SIG-M5 (cell line): ENCODE measurements around the gene PPP1R1C.
"Not testable (repeated sequence)": the region's sequence is repeated elsewhere in the genome, so short reads cannot be mapped to it uniquely, and the experiment has no call there.

ENCODE experiments used
- DNase-seq: peaks from one replicate; lab custom pipeline; 2025; lab: John Stamatoyannopoulos, UW

The PPP1R1C gene, protein sequence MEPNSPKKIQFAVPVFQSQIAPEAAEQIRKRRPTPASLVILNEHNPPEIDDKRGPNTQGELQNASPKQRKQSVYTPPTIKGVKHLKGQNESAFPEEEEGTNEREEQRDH

DNA sequence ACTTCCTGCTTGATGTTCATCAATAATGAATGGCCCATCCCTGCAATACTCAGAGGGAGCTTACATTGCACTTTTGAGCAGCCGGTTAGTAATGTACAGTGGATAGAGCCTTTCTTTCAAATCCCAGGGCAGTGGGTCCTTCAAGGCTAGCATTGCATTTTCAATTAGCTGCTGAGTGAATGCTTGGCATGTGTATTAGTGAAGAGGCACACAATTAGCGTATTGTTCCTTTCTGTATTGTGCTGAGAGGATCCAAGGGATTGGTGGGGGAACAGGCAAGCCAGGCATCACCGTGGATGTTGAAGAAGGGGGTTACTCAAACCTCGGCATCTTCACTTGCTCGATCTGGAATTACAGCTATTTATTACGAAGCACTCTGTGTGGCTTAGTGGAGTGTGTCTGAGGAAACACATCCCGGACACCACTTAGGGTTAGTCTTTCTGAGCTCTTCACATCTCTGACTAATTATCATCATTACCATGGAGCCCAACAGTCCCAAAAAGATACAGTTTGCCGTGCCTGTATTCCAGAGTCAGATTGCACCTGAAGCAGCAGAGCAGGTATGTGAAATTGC lies at the start of gene PPP1R1C:
Gene PPP1R1C, plus strand, starts transcription at position 222 of the 574 bp plus-strand sequence. Its CDS starts 258 bp downstream, at position 480.
- no peak for DNase-seq

DNA sequence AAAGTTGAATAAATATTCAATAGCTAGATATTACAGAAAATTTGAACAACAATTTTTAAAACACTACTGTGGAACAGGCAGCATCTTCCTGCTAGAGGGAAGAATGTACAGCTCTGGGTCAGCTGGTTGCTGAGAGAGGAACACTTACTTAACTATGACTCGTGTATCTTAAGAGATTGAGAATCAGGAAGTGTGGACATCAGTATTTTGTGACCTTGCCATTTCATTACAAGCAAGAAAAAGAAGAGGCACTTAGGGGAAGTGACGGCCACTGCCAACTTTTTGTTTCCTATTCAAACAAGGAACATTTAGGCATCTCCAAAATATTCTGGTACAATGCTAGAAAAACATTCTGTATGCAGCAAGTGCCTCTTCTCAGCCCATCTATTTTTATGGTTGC lies 48.2 kb upstream of the PPP1R1C start:
- DNase-seq = peak; percentile 50

DNA sequence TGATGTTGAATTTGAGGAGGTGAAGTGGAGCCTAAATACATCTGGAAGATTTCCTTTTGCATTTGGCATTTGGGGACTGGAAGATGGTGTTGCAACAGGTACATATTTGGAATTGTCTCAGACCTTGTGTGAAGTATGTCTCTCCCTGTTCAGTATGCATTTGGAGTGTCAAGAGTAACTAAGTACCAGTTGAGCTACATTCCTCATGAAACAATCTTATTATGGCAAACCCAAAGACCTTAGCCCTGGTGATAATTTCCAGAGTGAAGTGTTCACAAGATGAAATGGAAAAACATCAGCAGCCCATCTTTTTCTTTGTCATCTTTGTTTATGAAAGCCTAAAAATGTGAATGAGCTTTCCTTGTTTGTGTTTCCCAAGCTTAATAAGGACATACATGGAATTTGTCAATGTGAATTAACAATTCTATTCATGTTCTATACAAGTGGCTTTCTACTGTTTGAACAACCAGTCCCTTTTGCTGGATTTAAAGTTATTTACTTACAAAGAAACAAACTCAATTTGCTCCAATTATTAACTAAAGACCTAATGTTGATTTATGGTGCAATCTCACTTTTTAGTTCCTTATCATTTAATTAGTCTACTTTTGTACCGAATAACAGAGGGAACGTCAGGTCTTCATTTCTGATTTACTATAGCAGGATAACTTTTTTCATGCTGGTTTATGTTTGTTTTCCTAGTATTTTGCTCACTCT lies 42.1 kb upstream of the PPP1R1C start:
- DNase-seq = no peak

DNA sequence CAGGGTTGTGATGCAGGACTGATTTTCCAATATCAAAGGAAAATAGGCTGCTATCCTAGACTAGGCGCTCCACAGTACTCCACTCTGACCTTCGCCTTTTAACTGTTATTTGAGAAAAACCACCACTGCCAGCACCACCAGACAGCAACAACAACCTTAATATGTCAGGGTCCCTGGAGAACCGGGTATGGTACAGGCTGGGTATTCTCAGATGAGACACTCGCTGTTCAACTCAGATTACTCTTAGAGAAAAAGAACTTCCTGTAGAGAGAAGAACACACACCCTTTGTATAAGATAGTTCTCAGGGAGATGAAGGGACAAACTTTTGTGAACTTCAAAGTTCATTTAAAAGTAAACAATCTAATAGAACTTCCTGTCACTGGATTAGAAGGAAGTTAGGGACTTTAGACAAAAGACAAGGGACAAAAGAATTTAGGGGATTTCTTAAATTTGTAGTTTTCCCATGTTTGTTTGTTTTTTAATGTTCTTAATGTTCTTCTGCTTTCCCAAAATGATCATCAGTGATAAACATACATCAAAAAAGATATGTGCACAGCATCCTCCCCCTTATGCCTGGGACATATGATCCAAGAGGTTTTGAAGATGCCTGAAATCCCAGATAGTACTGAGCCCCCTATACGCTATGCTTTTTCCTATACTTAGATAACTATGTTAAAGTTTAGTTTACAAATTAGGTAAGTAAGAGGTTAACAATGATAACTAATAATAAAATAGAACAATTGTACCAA lies 41.3 kb upstream of the PPP1R1C start:
- no peak for DNase-seq

DNA sequence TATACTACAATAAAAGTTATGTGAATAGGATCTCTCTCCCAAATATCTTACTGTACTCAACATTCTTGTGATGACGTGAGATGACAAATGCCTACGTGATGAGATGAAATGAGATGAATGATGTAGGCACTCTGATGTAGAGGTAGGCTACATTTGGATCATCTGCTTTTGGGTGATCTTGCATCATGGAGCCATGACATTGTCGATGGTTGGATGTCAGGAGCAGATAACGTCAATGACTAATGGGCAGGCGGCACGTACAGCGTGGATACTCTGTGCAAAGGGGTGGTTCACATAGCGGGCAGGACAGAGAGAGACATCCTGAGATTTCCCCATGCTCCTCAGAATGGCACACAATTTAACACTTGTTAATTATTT lies 40.8 kb upstream of the PPP1R1C start:
- DNase-seq = no peak

DNA sequence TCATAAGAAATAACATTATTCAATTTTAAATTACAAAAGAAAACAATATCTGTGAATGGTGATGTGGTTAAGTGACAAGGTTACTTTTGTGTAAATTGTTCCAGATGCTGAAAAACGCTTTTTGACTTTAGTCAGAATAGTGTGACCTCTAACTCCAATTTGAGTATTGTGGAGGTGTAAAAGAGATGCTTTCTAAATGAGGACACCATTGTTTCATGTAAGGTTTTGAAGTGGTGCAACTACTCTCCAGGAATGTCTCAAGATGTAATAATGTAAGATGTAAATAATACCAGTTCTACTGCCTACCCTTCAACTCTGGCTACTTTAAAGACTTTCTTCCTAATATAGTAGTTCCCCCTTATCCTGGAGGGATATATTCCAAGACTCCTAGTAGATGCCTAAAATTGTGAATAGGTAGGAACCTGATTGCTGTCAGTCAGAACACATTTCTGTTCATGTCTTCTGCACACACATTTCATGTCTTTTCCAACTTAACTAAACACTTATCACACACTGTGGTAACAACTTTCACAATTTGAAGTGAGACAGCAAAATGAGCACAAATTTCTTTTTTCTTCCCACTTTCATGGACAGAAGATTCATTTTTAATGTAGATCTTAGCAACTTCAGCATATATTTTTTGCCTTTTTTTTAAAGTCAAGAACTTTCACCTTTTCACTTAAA lies 39.1 kb upstream of the PPP1R1C start:
- no peak for DNase-seq

DNA sequence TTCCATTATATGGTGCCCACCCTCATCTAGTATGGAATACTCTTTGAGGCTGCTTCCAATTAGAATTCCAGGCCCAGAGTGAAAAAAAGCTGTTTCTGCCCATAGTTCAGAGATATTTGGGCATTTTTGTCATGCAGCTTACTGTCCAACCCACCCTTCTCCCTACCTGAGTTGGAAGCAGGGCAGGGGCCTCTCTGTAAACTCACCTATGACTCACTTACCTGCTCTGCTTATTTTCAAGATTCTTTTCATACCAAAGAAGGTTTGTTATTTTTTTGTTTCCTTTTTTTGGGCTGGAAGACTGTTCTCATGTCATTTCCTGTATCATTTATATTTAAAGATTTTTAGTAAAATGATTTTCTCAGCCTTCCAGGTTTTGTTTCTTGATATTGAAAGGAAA lies 38.4 kb upstream of the PPP1R1C start:
- DNase-seq = no peak

DNA sequence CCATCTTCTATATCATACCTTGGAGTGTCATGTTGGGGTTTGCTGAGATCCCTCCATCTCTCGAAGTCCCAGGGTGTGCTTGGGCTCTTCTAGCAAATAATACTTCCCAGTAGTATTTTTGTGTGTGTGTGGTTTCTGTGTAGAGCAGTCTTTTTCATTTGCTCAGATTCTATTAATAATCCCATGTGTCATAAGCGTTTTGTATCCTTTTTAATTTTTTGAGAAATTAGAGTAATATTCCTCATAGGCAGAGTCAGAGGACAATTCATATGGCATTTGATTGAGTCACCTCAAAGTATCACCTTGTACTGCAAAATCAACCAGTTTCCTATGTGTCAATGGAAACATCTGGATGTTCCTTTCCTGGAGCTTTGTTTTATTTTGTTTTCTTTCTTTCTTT lies 37.4 kb upstream of the PPP1R1C start:
- DNase-seq = no peak

DNA sequence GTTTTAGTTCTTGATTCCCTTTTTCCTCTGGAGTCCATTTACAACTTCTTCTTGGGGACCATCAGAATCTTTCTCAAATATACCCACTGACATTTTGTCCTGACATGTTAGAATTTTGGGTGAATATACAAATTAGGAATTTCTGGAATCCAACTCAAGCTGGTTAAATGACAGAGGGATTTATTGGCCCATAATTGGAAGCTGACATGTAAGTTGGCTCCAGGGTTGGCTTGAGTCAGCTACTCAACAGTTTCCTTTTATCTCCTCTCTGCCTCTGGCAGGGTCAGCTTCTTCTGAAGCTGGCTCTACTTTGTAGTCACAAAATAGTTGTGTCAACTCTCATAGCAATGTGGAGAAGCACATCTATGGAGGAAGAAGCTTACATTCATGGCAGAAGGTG lies 36.6 kb upstream of the PPP1R1C start:
- DNase-seq = no peak

DNA sequence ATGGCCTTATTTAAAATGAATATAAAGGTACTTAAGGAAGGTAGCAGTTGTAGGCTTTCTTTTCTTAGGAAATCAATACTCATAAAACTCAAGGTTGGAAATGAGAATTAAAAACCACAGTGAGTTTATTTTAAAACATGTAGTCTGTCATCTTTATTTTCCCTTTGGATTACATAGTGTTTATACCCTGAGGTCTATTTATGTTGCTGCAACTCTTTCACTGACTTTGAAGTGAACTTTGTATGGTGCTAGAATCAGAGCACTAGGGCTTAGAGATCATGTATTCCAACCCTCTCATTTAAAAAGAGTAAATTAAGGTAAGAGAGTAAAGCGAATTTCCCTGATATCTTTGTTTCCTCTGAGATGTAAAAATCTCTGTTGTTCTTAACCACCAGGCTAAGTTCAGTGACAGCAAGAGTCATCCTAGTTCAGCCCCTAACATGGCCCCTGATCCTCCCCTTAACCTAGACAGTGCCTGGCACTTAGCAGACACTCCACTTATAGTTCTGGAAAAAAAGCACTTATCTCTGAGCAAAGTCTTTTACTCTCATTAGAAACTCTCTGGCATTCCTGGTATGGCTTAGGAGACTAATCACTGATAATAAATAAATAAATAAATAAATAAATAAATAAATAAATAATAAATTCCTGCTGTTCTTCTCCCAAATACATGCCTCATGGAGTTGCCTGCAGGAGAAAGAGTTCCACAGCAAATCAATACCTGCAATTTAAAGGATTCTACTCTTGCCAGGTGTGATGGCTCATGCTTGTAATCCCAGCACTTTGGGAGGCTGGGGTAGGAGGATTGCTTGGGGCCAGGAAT lies 33.0 kb upstream of the PPP1R1C start:
- DNase-seq = no peak

DNA sequence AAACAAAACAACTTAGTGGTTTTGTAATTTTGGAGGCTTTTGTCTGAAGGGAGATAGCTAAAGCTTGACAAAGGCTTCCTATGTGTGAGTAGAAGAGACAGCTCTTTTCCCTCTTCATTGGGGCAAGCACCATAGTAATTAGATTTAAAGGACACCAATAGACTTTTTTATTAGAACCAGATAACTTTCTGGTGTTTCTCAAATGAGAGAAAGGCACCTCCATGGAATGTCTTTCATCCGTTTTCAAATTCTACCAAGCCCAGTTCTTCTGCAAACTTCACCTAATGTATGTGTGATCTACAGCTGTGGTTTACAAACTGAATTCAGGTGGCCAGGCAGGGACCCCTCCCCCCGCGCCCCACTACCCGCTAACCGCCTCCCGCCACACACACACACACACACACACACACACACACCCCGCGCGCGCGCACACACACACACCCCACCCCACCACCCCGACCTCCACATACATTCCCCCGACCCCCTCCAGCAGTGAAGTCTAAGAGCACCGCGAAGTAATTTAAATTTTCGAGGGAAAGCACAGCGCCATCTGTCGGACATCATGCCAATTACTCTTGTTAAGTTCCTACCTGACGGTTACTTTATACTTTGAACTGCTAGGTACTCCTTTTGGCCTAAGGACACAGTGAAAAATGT lies 31.6 kb upstream of the PPP1R1C start:
- no peak for DNase-seq

DNA sequence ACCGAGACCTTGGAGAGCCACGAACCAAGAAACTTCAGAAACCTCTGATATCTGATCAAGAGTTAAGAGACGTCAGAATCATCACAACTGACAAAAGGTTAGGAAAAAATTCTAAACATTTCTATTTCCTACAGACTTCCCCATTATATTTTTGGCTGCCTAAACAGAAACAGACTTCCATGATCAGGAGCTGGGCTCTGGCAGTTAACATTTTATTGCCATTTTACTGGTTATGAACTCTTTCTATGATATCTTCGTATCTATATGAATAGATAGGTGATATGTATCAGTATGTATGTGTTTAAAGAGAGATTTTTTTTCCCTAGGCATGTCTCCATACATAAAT lies 31.1 kb upstream of the PPP1R1C start:
- DNase-seq = no peak

DNA sequence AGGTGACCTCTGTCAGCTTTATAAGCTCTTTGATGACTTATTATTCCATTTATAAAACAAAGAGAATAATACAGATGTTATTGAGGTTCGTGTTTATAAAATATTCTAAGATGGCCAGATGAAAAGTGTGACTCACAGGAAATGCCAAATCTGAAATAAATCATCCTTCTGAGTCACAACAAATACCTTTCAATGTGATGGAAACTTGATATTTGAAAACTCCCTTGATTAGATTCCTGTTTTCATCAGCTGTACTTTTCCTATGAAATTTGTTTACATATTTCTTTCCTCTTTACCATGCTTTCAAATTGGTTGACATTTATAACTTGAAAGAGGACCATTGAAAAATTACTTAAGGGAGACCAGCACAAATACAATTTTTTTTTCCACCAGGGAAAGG lies 30.6 kb upstream of the PPP1R1C start:
- no peak for DNase-seq

DNA sequence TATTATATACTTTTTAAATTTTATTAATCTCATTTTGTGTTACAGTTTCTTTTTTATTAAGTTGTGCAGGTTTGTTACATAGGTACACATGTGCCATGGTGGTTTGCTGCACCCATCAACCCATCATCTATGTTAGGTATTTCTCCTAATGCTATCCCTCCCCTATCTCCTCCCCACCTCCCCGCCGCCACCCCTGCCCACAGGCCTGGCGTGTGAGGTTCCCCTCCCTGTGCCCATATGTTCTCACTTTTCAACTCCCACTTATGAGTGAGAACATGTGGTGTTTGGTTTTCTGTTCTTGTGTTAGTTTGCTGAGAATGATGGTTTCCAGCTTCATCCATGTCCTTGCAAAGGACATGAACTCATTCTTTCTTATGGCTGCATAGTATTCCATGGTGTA lies 29.8 kb upstream of the PPP1R1C start:
- not testable (repeated sequence) for DNase-seq

DNA sequence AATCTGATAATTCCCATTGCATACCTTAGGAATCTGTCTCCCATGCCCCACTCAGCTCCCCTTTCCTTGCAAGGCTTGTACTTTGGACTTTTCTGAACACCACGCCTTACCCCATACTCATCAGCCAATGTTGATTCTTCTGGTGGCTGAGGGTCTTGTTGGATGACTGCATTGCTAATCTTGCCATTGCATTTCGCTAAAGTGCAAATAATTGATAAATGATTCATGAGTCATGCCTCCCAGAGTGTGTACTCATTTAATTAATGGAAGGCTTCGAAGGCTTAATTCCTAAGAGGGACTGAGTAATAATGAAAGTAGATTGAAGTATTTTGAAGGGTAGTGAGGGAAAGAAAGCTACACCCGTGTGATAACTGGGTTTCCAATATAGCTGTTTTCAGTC lies 28.0 kb upstream of the PPP1R1C start:
- DNase-seq = no peak

DNA sequence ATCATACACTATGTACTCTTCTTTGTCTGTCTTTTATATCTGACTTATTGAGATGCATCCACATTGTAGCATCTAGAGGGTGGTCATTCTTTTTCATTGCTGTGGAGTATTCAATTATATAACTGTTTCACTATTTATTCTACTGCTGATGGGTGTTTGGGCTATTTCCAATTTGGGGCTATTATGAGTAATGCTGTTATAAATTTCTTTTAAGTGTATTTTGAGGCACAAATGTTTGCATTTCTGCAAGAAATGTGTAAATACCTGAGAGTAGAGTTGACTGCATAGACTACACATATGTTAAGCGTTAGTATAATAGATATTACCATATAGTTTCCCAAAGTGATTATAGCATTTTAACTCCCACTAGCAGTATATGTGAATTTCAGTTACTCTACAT lies 26.9 kb upstream of the PPP1R1C start:
- no peak for DNase-seq

DNA sequence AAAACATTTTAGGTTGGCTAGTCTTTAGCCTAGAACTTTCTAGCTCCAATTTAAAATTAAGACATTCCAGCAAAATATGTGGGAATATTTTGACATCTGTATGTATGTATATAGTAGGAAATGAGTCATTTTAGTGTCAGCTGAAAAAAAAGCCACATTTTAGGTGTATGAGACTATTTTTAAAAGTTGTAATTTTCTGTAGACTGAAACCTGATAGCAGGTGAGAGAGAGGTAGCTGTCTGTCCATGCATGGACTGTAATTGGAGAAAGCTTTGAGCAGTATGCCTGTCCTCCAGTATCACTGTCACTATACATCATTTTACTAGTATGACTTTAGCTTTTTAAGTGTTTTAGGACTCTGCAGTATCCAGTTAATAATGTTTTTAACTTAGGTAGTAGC lies 26.1 kb upstream of the PPP1R1C start:
- DNase-seq = no peak

DNA sequence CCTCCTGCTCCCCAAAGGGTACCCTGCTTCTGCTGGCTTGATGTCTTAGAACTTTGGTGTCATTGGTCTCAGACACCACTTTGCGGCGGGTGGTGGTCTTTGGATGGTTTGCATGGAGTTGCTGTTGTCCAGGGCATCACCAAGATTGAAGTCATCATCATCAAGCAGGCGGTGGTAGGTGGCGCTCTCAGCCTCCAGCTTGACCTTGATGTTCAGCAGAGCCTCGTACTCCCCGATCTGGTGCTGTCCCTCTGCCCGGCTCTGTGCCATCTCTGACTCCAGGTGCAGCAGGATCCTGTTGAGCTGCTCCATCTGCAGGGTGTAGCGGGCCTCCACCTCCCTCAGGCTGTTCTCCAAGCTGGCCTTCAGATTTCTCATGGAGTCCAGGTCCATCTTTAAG lies 24.5 kb upstream of the PPP1R1C start:
- DNase-seq = not testable (repeated sequence)

DNA sequence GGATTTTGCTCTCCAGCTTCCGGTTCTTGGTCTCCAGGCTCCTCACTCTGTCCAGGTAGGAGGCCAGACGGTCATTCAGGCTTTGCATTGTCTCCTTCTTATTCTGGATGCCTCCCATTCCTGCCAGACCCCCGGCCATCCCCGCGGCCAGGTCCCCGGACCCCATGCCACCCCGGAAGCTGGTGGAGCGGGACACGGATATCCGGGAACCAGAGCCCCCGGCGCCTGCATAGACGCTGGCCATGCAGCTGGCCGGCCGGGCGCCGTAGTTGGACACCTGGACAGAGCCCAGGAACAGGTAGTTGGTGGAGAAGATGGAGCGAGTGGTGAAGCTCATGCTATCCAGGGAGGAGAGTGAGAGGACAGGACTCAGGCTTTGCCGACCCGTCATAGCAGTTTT lies 23.5 kb upstream of the PPP1R1C start:
- no peak for DNase-seq

DNA sequence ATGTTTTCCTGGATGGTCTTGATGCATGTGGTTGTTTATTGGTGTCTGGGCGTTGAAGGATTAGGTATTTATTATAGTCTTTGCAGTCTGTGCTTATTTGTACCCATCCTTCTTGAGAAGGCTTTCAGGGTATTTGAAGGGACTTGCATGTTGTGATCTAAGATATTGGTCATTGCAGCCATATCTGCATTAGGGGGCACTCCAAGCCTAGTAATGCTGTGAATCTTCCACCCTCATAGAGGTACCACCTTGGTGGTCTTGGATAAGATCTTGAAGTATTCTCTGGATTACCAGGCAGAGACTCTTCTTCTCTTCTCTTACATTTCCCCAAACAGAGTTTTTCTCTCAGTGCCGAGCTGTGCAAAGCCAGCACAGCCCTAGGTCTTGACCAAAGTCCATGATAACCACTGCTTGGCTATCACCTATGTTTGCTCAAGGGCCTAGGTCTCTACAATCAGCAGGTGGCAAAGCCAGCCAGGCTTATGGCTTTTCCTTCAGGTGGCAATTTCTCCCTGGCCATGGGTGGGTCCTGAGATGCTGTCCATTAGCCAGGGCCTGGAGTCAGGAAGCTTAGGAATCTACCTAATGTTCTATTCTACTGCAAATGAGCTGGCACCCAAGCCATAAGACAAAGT lies 15.4 kb upstream of the PPP1R1C start:
- DNase-seq = no peak

DNA sequence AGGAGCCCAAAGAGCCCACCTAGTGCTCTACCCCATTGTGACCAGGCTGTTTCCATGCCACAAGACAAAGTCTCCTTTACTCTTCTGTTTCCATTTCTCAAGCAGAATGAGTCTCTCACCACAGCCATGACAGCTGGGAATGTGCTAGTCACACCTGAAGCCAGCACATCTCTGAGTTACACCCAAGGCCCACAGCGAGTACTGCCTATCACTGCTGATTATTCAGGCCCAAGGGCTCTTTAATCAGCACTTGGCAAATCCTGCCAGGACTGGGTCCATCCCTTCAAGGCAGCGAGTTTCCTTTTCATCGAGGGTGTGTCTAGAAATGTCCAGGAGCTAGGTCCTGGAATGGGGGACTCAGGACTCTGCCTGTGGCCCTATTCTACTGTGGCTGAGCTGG lies 14.6 kb upstream of the PPP1R1C start:
- DNase-seq = no peak
